Measurements from ENCODE around the gene ARFGEF3. TPM values are rescaled to one million over a fixed set of nuclear protein-coding genes. Genes with fewer than 3 reads are reported as not detected.
"Not testable (repeated sequence)": the region's sequence is repeated elsewhere in the genome, so short reads cannot be mapped to it uniquely, and the experiment has no call there.

Gene ARFGEF3
- total RNA-seq, 4 donors from 2014 or later = 2.8 to 11.8 (median 7.8) TPM

- no peak for TF ChIP-seq POLR2A (IDR thresholded peaks at IDR 0.05)
- TF ChIP-seq, protein P1, sequence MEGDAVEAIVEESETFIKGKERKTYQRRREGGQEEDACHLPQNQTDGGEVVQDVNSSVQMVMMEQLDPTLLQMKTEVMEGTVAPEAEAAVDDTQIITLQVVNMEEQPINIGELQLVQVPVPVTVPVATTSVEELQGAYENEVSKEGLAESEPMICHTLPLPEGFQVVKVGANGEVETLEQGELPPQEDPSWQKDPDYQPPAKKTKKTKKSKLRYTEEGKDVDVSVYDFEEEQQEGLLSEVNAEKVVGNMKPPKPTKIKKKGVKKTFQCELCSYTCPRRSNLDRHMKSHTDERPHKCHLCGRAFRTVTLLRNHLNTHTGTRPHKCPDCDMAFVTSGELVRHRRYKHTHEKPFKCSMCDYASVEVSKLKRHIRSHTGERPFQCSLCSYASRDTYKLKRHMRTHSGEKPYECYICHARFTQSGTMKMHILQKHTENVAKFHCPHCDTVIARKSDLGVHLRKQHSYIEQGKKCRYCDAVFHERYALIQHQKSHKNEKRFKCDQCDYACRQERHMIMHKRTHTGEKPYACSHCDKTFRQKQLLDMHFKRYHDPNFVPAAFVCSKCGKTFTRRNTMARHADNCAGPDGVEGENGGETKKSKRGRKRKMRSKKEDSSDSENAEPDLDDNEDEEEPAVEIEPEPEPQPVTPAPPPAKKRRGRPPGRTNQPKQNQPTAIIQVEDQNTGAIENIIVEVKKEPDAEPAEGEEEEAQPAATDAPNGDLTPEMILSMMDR (IDR thresholded peaks at IDR 0.05) = no peak
- 83 to 90% methylated on average over 4 of the region's 4 CpGs for WGBS, 2 donors
- no peak overlapping the region for H3K4me3 ChIP-seq (ENCODE audit: low read depth, poor library complexity, severe bottlenecking)
- intact Hi-C loops (cut with DNase I; ENCODE audit: low total_unique reads) = no loop called here
- DNase-seq (ENCODE audit: low spot score in 2 of 2) = no peak
Measured at GRCh38 chr6:138277835-138278234, 116.1 kb downstream of the ARFGEF3 start.

DNA sequence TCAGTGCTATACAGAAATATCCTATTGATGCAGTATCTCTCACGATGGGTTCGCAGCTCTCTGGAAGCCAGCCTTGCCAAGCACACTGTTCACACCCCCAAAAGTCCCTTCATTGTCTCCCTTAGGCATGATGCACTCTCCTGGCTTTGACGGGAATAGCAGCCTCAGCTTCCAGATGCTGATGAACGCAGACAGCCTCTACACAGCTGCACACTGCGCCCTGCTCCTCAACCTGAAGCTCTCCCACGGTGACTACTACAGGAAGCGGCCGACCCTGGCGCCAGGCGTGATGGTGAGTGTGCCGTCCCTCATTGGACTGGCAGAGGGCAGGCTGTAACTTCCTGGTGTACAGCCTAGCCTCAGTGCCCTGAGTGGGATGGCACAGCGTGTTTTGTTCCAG, 116.6 kb downstream of the ARFGEF3 start:
- intact Hi-C loops (cut with DNase I; ENCODE audit: low total_unique reads) = no loop called here
- H3K4me3 ChIP-seq (ENCODE audit: low read depth, poor library complexity, severe bottlenecking) = no peak overlapping the region
- 47 to 56% methylated on average over 11 to 12 of the region's 12 CpGs for WGBS, 2 donors
- TF ChIP-seq, protein P1 (IDR thresholded peaks at IDR 0.05) = peak in 1 of 3 donors; percentile 35
- no peak for TF ChIP-seq POLR2A (IDR thresholded peaks at IDR 0.05)
- no peak for DNase-seq (ENCODE audit: low spot score in 2 of 2)

GRCh38 chr6:138285800-138286199, 124.1 kb downstream of the ARFGEF3 start:
- intact Hi-C loops (cut with DNase I; ENCODE audit: low total_unique reads) = loop anchor here (10.0 kb wide), 1 partner anchor 171 kb away; no protein-coding TSS in a partner anchor
- no peak for TF ChIP-seq POLR2A (IDR thresholded peaks at IDR 0.05)
- TF ChIP-seq, protein P1 (IDR thresholded peaks at IDR 0.05) = no peak
- no peak overlapping the region for H3K4me3 ChIP-seq (ENCODE audit: low read depth, poor library complexity, severe bottlenecking)

DNA sequence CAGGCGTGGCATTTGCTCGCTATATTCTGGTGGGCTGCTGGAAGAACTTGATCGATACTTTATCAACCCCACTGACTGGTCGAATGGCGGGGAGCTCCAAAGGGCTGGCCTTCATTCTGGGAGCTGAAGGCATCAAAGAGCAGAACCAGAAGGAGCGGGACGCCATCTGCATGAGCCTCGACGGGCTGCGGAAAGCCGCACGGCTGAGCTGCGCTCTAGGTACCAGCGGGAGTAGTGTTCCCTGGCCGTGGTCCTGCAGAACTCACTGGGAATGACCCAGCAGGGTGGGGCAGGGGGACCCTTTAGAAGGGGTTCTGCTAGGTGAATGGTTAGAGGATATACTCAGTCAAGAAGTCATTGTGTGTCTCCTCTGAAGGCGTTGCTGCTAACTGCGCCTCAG, 125.0 kb downstream of the ARFGEF3 start:
- intact Hi-C loops (cut with DNase I; ENCODE audit: low total_unique reads) = loop anchor here (10.0 kb wide), 1 partner anchor 172 kb away; no protein-coding TSS in a partner anchor
- 94% methylated on average over 17 of the region's 17 CpGs for WGBS, 2 donors

More at GRCh38 chr6:138285800-138286199, 124.1 kb downstream of the ARFGEF3 start:
- 86 to 89% methylated on average over 6 of the region's 6 CpGs for WGBS, 2 donors
- DNase-seq (ENCODE audit: low spot score in 2 of 2) = no peak

DNA sequence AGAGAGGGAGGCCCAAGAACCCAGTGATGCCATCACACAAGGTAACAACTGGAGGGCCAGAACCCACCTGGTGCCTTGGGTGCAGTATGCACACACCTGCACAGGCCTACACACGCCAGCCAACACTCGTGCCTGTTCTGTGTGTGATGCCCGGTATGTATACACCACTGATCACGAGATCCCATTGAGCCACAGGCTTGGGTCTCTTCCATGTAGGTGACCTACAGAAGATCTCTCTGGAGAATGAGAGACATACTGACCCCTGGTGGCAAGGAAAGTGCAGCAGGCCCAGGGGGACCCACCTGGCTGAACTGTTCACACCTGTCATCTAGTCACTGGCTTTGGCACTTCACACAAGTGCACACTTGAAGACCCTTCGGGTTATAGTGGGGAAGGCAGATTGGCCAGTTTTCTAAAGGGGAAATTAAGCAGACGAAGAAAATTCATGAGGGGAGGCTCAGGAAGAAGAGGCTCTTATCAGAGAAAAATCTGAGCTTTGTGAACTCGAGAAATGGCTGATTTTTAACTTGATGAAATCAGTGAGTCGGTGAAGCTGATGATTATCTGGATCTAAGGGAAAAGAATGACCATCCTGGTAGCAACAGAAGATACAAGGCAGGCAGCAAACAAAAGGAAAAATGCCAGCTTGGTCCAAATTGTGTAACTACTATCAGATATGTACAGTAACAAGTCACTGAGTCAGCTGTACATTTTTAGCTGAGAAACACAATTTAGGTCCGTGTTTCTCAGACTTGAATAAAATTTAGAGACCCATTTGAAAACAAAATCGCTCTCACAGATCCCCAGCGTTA, 125.6 kb downstream of the ARFGEF3 start:
- peak in 1 of 2 donors; percentile 21 for DNase-seq (ENCODE audit: low spot score in 2 of 2)
- no peak for TF ChIP-seq POLR2A (IDR thresholded peaks at IDR 0.05)
- TF ChIP-seq, protein P1 (IDR thresholded peaks at IDR 0.05) = no peak
- no peak overlapping the region for H3K4me3 ChIP-seq (ENCODE audit: low read depth, poor library complexity, severe bottlenecking)
- intact Hi-C loops (cut with DNase I; ENCODE audit: low total_unique reads) = loop anchor here (10.0 kb wide), 1 partner anchor 173 kb away; no protein-coding TSS in a partner anchor
- WGBS, 2 donors = 77 to 81% methylated on average over 11 of the region's 11 CpGs

More for the DNA sequence above, 125.0 kb downstream of the ARFGEF3 start:
- no peak for DNase-seq (ENCODE audit: low spot score in 2 of 2)
- no peak overlapping the region for H3K4me3 ChIP-seq (ENCODE audit: low read depth, poor library complexity, severe bottlenecking)
- no peak for TF ChIP-seq POLR2A (IDR thresholded peaks at IDR 0.05)
- TF ChIP-seq, protein P1 (IDR thresholded peaks at IDR 0.05) = no peak

GRCh38 chr6:138288428-138289085, 126.8 kb downstream of the ARFGEF3 start:
- WGBS, 2 donors = 84 to 90% methylated on average over 6 of the region's 6 CpGs
- intact Hi-C loops (cut with DNase I; ENCODE audit: low total_unique reads) = loop anchor here (10.0 kb wide), 1 partner anchor 174 kb away; no protein-coding TSS in a partner anchor
- not testable (repeated sequence) for DNase-seq (ENCODE audit: low spot score in 2 of 2); H3K4me3 ChIP-seq (ENCODE audit: low read depth, poor library complexity, severe bottlenecking)
